Panc1 (cell line): ENCODE results near the gene SLC46A1.

Experiments
- SIN3A ChIP-seq: IDR thresholded peaks from 2 replicates; pipeline ENCODE4 v1.6.1; 2012; ENCODE audit warnings: low read depth, mild to moderate bottlenecking, low read length, moderate library complexity, borderline replicate concordance; ENCODE audit not compliant: insufficient read depth
- TF ChIP-seq, protein P1 (sequence below): fragments of 450-650 bp; IDR thresholded peaks from 2 replicates; pipeline ENCODE4 v1.5.1; 2017; ENCODE audit warnings: mild to moderate bottlenecking

DNA sequence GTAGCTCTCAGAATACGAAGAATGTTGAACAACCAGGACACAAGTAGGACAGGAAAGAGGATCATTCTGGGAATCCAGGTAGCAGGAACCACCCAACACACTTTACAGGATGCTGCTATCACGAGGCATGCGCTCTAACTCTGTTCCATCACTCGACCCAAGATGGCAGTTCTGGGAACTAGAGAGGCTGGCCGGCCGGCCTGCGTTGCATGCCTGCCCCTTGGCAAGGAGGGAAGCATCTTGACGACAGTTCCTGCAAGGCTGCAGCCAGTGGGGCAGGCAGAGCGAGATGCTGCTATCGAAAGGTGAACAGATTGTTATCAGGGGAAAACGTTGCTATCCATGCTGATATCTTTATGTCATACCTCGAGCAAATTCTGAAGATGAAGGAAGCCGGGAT, 19.2 kb upstream of the SLC46A1 start:
- TF ChIP-seq SIN3A, result no peak
- TF ChIP-seq, protein P1, sequence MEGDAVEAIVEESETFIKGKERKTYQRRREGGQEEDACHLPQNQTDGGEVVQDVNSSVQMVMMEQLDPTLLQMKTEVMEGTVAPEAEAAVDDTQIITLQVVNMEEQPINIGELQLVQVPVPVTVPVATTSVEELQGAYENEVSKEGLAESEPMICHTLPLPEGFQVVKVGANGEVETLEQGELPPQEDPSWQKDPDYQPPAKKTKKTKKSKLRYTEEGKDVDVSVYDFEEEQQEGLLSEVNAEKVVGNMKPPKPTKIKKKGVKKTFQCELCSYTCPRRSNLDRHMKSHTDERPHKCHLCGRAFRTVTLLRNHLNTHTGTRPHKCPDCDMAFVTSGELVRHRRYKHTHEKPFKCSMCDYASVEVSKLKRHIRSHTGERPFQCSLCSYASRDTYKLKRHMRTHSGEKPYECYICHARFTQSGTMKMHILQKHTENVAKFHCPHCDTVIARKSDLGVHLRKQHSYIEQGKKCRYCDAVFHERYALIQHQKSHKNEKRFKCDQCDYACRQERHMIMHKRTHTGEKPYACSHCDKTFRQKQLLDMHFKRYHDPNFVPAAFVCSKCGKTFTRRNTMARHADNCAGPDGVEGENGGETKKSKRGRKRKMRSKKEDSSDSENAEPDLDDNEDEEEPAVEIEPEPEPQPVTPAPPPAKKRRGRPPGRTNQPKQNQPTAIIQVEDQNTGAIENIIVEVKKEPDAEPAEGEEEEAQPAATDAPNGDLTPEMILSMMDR, result no peak
